Endodermal cell (in vitro differentiated cells): Measurements from ENCODE around the gene PACS1. TPM values are rescaled to one million over a fixed set of nuclear protein-coding genes. Genes with fewer than 3 reads are reported as not detected.
A peak's percentile ranks its signal among the peaks of the same experiment; 100 is the strongest.

Source experiments
- DNase-seq: peaks from one replicate; pipeline ENCODE4 v3.0.0-alpha.2; 2017
- H3K27ac ChIP-seq: 2 replicates; pipeline ENCODE4 v1.5.1; 2013; ENCODE audit warnings: mild to moderate bottlenecking, low read depth, low read length, moderate library complexity
- H3K27me3 ChIP-seq: 2 replicates; pipeline ENCODE4 v1.6.1; 2013; ENCODE audit warnings: mild to moderate bottlenecking, low read length, moderate library complexity; ENCODE audit not compliant: insufficient read depth, control insufficient read depth, poor library complexity, severe bottlenecking
- H3K36me3 ChIP-seq: 2 replicates; pipeline ENCODE4 v1.7.0; 2013; ENCODE audit warnings: mild to moderate bottlenecking, low read length, moderate library complexity; ENCODE audit not compliant: control insufficient read depth, insufficient read depth
- H3K4me1 ChIP-seq: one replicate; pipeline ENCODE4 v1.7.0; 2013; ENCODE audit warnings: low read length; ENCODE audit not compliant: control insufficient read depth, insufficient read depth
- H3K4me3 ChIP-seq: 2 replicates; pipeline ENCODE4 v1.5.1; 2013; ENCODE audit warnings: mild to moderate bottlenecking, low read length, moderate library complexity
- H3K9ac ChIP-seq: 2 replicates; pipeline ENCODE4 v1.6.1; 2013; ENCODE audit warnings: mild to moderate bottlenecking, low read length, moderate library complexity; ENCODE audit not compliant: poor library complexity, severe bottlenecking; ENCODE audit errors: extremely low read depth
- H3K9me3 ChIP-seq: 2 replicates; pipeline ENCODE4 v1.6.1; 2013; ENCODE audit warnings: mild to moderate bottlenecking, low read length, moderate library complexity; ENCODE audit not compliant: control insufficient read depth
- H3K27ac Mint-ChIP-seq: 2 replicates; pipeline ENCODE4 v1.8.0; 2020; ENCODE audit warnings: mixed read lengths
- H3K27me3 Mint-ChIP-seq: 2 replicates; pipeline ENCODE4 v1.8.0; 2021; ENCODE audit warnings: mild to moderate bottlenecking, mixed read lengths; ENCODE audit not compliant: insufficient read depth
- H3K36me3 Mint-ChIP-seq: 2 replicates; pipeline ENCODE4 v1.8.0; 2020; ENCODE audit warnings: low read depth, mixed read lengths
- H3K4me1 Mint-ChIP-seq: 2 replicates; pipeline ENCODE4 v1.8.0; 2020; ENCODE audit warnings: mixed read lengths
- H3K4me3 Mint-ChIP-seq: 2 replicates; pipeline ENCODE4 v1.8.0; 2020; ENCODE audit warnings: mild to moderate bottlenecking, moderate library complexity, mixed read lengths
- H3K9me3 Mint-ChIP-seq: 2 replicates; pipeline ENCODE4 v1.8.0; 2020; ENCODE audit warnings: mild to moderate bottlenecking, mixed read lengths
- CTCF ChIP-seq: fragments of 200-600 bp; sonication (generic); conservative IDR thresholded peaks from 2 replicates; pipeline ENCODE4 v1.5.0; 2021; ENCODE audit warnings: antibody characterized with exemption, mild to moderate bottlenecking
- WGBS, 2 experiments: methylation state at CpG; one replicate each; pipeline versions ENCODE4 v1.1.5 to v1.1.7; 2013; ENCODE audit warnings: missing lambda C conversion rate in 2 of 2, mixed read lengths in 1 of 2; ENCODE audit not compliant: insufficient coverage in 1 of 2, insufficient read length in 1 of 2; 5-methylcytosine and 5-hydroxymethylcytosine counted together
- total RNA-seq, 2 donors: library from RNA; stranded (reverse); fragmentation: NEBNext Ultra II Directional in 1 of 2; extraction: Animal tissue kit (Norgen Biotek cat#: 25700) in 1 of 2; gene quantifications; 2 replicates in 1 of 2; 3 replicates in 1 of 2; pipeline ENCODE4 v1.2.1, GENCODE V29; 2021

PACS1 gene
- total RNA-seq, 2 donors from 2014 or later: 67.0 to 67.1 TPM

GRCh38 chr11:66221726-66222236 lies 151.7 kb downstream of the PACS1 start:
- Mint-ChIP-seq H3K4me3 (no peak overlapping the region), H3K27me3 (no peaks in the 10 kb centered on the region), H3K27ac (peak overlapping the region; percentile 29), H3K4me1 (peaks cover 2% of the 10 kb centered on the region), H3K36me3 (peaks cover 35% of the 10 kb centered on the region), H3K9me3 (no peaks in the 10 kb centered on the region)
- no peaks in the 10 kb centered on the region for H3K27me3 ChIP-seq
- H3K4me1 ChIP-seq: no peaks in the 10 kb centered on the region
- no peak overlapping the region for H3K9ac ChIP-seq
- H3K36me3 ChIP-seq: peaks cover 68% of the 10 kb centered on the region
- no peak overlapping the region for H3K27ac ChIP-seq
- WGBS, 2 experiments: 87 to 96% methylated on average over 7 to 9 of the region's 9 CpGs
- no peak overlapping the region for H3K4me3 ChIP-seq
- H3K9me3 ChIP-seq: no peaks in the 10 kb centered on the region
- TF ChIP-seq CTCF: no peak
- peak; percentile 43 for DNase-seq

- peaks cover 35% of the 10 kb centered on the region for H3K36me3 Mint-ChIP-seq
- DNase-seq: peak; percentile 96
- H3K4me1 Mint-ChIP-seq: peaks cover 2% of the 10 kb centered on the region
- Histone ChIP-seq H3K9ac (no peak overlapping the region), H3K4me3 (no peak overlapping the region), H3K27me3 (no peaks in the 10 kb centered on the region), H3K27ac (no peak overlapping the region), H3K9me3 (no peaks in the 10 kb centered on the region), H3K36me3 (peaks cover 62% of the 10 kb centered on the region), H3K4me1 (no peaks in the 10 kb centered on the region)
- peak; percentile 100 for TF ChIP-seq CTCF
- H3K27ac Mint-ChIP-seq: peak overlapping the region; percentile 64
- 17 to 35% methylated on average over 8 to 21 of the region's 21 CpGs for WGBS, 2 experiments
- H3K4me3 Mint-ChIP-seq: no peak overlapping the region
- no peaks in the 10 kb centered on the region for H3K9me3 Mint-ChIP-seq
- no peaks in the 10 kb centered on the region for H3K27me3 Mint-ChIP-seq
Measured at GRCh38 chr11:66222358-66223149, 152.5 kb downstream of the PACS1 start.

GRCh38 chr11:66224226-66224855 lies 154.3 kb downstream of the PACS1 start:
- no peaks in the 10 kb centered on the region for H3K27me3 Mint-ChIP-seq
- no peak overlapping the region for H3K4me3 ChIP-seq
- H3K4me1 ChIP-seq: no peaks in the 10 kb centered on the region
- peak; percentile 17 for DNase-seq
- H3K27ac ChIP-seq: no peak overlapping the region
- no peaks in the 10 kb centered on the region for H3K9me3 Mint-ChIP-seq
- WGBS, 2 experiments: 94 to 95% methylated on average over 7 to 10 of the region's 10 CpGs
- H3K9ac ChIP-seq: no peak overlapping the region
- no peaks in the 10 kb centered on the region for H3K9me3 ChIP-seq
- H3K27ac Mint-ChIP-seq: no peak overlapping the region
- H3K36me3 Mint-ChIP-seq: peaks cover 38% of the 10 kb centered on the region
- peaks cover 64% of the 10 kb centered on the region for H3K36me3 ChIP-seq
- H3K27me3 ChIP-seq: no peaks in the 10 kb centered on the region
- H3K4me3 Mint-ChIP-seq: no peak overlapping the region
- peaks cover 5% of the 10 kb centered on the region for H3K4me1 Mint-ChIP-seq
- no peak for TF ChIP-seq CTCF
